Measurements from ENCODE around the gene PHF1. TPM values are rescaled to one million over a fixed set of nuclear protein-coding genes. Genes with fewer than 3 reads are reported as not detected.
"Not testable (repeated sequence)": the region's sequence is repeated elsewhere in the genome, so short reads cannot be mapped to it uniquely, and the experiment has no call there.

The PHF1 gene
- total and polyA plus RNA-seq, 2 of the 13 experiments (the other 11 are each of a cell fraction or from before 2014, with no cell fraction given), result 25.4 to 61.9 TPM

GRCh38 chr6:33399881-33400280 lies 10.9 kb upstream of the PHF1 start:
- in situ Hi-C loops (cut with HindIII; ENCODE audit: extremely low pct_ligation_motif_present, low pct_unique_long_range_greater_than_20kb), result loop anchor here (25.0 kb wide), 1 partner anchor 113 kb away; the partner anchor contains the start of genes B3GALT4, PFDN6, RGL2 and WDR46
- POLR2A ChIA-PET; BruUV-seq (replicated peaks); ATAC-seq; DNase-seq (ENCODE audit: low spot score); H3K27me3 ChIP-seq (ENCODE audit: control insufficient read depth in 1 of 2, insufficient read depth in 2 of 2, low read length in 2 of 2); H2AFZ ChIP-seq (ENCODE audit: low read length); H4K20me1 ChIP-seq (ENCODE audit: insufficient read depth, low read length); H3K9ac ChIP-seq (ENCODE audit: insufficient read depth, low read depth, low read length); H3K4me2 ChIP-seq (ENCODE audit: low read depth, low read length); CTCF ChIA-PET (ENCODE audit: low intra/inter-chr PET ratio, low total read pairs); H3K27ac ChIP-seq (ENCODE audit: extremely low read length, insufficient read depth, low read length); FAIRE-seq; H3K9me3 ChIP-seq (ENCODE audit: low read length); H3K4me3 ChIP-seq (replicated peaks in 1 of 3; ENCODE audit: insufficient read depth in 1 of 3, low read depth in 2 of 3, low read length in 3 of 3); intact Hi-C loops (cut with micrococcal nuclease; ENCODE audit: unreplicated experiment); TF ChIP-seq ATF7, CREB1 (CRISPR knock-in tag; IDR thresholded peaks at IDR 0.05): not testable (repeated sequence)
- 99% methylated on average over 6 of the region's 6 CpGs for WGBS (ENCODE audit: low lambda C conversion rate)
- H3K4me1 ChIP-seq (ENCODE audit: insufficient read depth, low read length), result peaks cover 14% of the 10 kb centered on the region
- peaks cover 27 to 60% of the 10 kb centered on the region in 2 experiments for H3K36me3 ChIP-seq (replicated peaks in 1 of 2; ENCODE audit: control insufficient read depth in 1 of 2, insufficient read depth in 2 of 2, low read length in 2 of 2)
- peaks cover 29% of the 10 kb centered on the region for H3K79me2 ChIP-seq (ENCODE audit: insufficient read depth, low read length)
- TF ChIP-seq ATF7 (IDR thresholded peaks at IDR 0.05) (peak; percentile 66; the same call in 1 of the 2 replicates), CREB1 (IDR thresholded peaks at IDR 0.05) (peak; percentile 70)

DNA sequence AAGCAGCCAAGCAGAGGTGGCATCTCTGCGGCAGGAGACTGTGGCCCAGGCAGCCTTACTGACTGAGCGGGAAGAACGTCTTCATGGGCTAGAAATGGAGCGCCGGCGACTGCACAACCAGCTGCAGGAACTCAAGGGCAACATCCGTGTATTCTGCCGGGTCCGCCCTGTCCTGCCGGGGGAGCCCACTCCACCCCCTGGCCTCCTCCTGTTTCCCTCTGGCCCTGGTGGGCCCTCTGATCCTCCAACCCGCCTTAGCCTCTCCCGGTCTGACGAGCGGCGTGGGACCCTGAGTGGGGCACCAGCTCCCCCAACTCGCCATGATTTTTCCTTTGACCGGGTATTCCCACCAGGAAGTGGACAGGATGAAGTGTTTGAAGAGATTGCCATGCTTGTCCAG lies 5.9 kb upstream of the PHF1 start:
- H3K27me3 ChIP-seq (ENCODE audit: control insufficient read depth in 1 of 2, insufficient read depth in 2 of 2, low read length in 2 of 2), result no peaks in the 10 kb centered on the region
- H3K9ac ChIP-seq (ENCODE audit: insufficient read depth, low read depth, low read length), result no peak overlapping the region
- no peak overlapping the region for H3K4me3 ChIP-seq (replicated peaks in 1 of 3; ENCODE audit: insufficient read depth in 1 of 3, low read depth in 2 of 3, low read length in 3 of 3)
- H3K4me2 ChIP-seq (ENCODE audit: low read depth, low read length), result no peak overlapping the region
- no peaks in the 10 kb centered on the region for H3K79me2 ChIP-seq (ENCODE audit: insufficient read depth, low read length)
- no peak overlapping the region for H3K27ac ChIP-seq (ENCODE audit: extremely low read length, insufficient read depth, low read length)
- ATAC-seq, result no peak
- no peak for FAIRE-seq
- peaks cover 34 to 70% of the 10 kb centered on the region in 2 experiments for H3K36me3 ChIP-seq (replicated peaks in 1 of 2; ENCODE audit: control insufficient read depth in 1 of 2, insufficient read depth in 2 of 2, low read length in 2 of 2)
- intact Hi-C loops (cut with micrococcal nuclease; ENCODE audit: unreplicated experiment) (no loop called here), in situ Hi-C loops (cut with HindIII; ENCODE audit: extremely low pct_ligation_motif_present, low pct_unique_long_range_greater_than_20kb) (loop anchor here (25.0 kb wide), 1 partner anchor 118 kb away; the partner anchor contains the start of genes B3GALT4, PFDN6, RGL2 and WDR46)
- no peak for DNase-seq (ENCODE audit: low spot score)
- WGBS (ENCODE audit: low lambda C conversion rate), result 97% methylated on average over 17 of the region's 17 CpGs
- peak; percentile 50 for TF ChIP-seq AGO2 (optimal IDR thresholded peaks at IDR 0.05; ENCODE audit: low read depth, low read length)
- TF ChIP-seq MIXL1 (CRISPR knock-in tag; IDR thresholded peaks at IDR 0.05), result no peak
- no peak for TF ChIP-seq ZSCAN29 (CRISPR knock-in tag; conservative IDR thresholded peaks at IDR 0.05)
- TF ChIP-seq, protein P1, sequence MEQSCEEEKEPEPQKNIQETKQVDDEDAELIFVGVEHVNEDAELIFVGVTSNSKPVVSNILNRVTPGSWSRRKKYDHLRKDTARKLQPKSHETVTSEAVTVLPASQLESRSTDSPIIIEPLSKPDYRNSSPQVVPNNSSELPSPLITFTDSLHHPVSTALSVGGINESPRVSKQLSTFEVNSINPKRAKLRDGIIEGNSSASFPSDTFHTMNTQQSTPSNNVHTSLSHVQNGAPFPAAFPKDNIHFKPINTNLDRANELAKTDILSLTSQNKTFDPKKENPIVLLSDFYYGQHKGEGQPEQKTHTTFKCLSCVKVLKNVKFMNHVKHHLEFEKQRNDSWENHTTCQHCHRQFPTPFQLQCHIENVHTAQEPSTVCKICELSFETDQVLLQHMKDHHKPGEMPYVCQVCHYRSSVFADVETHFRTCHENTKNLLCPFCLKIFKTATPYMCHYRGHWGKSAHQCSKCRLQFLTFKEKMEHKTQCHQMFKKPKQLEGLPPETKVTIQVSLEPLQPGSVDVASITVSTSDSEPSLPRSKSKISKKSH (CRISPR knock-in tag; IDR thresholded peaks at IDR 0.05; ENCODE audit: borderline replicate concordance), result no peak
- TF ChIP-seq, protein P2, sequence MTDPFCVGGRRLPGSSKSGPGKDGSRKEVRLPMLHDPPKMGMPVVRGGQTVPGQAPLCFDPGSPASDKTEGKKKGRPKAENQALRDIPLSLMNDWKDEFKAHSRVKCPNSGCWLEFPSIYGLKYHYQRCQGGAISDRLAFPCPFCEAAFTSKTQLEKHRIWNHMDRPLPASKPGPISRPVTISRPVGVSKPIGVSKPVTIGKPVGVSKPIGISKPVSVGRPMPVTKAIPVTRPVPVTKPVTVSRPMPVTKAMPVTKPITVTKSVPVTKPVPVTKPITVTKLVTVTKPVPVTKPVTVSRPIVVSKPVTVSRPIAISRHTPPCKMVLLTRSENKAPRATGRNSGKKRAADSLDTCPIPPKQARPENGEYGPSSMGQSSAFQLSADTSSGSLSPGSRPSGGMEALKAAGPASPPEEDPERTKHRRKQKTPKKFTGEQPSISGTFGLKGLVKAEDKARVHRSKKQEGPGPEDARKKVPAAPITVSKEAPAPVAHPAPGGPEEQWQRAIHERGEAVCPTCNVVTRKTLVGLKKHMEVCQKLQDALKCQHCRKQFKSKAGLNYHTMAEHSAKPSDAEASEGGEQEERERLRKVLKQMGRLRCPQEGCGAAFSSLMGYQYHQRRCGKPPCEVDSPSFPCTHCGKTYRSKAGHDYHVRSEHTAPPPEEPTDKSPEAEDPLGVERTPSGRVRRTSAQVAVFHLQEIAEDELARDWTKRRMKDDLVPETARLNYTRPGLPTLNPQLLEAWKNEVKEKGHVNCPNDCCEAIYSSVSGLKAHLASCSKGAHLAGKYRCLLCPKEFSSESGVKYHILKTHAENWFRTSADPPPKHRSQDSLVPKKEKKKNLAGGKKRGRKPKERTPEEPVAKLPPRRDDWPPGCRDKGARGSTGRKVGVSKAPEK (CRISPR knock-in tag; IDR thresholded peaks at IDR 0.05; ENCODE audit: borderline replicate concordance), result no peak
- TF ChIP-seq, protein P3, sequence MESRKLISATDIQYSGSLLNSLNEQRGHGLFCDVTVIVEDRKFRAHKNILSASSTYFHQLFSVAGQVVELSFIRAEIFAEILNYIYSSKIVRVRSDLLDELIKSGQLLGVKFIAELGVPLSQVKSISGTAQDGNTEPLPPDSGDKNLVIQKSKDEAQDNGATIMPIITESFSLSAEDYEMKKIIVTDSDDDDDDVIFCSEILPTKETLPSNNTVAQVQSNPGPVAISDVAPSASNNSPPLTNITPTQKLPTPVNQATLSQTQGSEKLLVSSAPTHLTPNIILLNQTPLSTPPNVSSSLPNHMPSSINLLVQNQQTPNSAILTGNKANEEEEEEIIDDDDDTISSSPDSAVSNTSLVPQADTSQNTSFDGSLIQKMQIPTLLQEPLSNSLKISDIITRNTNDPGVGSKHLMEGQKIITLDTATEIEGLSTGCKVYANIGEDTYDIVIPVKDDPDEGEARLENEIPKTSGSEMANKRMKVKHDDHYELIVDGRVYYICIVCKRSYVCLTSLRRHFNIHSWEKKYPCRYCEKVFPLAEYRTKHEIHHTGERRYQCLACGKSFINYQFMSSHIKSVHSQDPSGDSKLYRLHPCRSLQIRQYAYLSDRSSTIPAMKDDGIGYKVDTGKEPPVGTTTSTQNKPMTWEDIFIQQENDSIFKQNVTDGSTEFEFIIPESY (CRISPR knock-in tag; IDR thresholded peaks at IDR 0.05), result no peak
- POLR2A ChIA-PET, result no interaction called here
- CTCF ChIA-PET (ENCODE audit: low intra/inter-chr PET ratio, low total read pairs), result no interaction called here
- no peak overlapping the region for H2AFZ ChIP-seq (ENCODE audit: low read length)
- no TSS peak for BruUV-seq (replicated peaks)
- H3K9me3 ChIP-seq (ENCODE audit: low read length), result no peaks in the 10 kb centered on the region
- no peaks in the 10 kb centered on the region for H4K20me1 ChIP-seq (ENCODE audit: insufficient read depth, low read length)
- H3K4me1 ChIP-seq (ENCODE audit: insufficient read depth, low read length), result peaks cover 11% of the 10 kb centered on the region
